ENCODE data around the gene LDLRAD4. TPM values are rescaled to one million over a fixed set of nuclear protein-coding genes. Genes with fewer than 3 reads are reported as not detected.
A peak's percentile ranks its signal among the peaks of the same experiment; 100 is the strongest.

Gene LDLRAD4
- total and polyA plus RNA-seq, 8 donors, result 14.1 to 26.6 (median 18.8) TPM

DNA sequence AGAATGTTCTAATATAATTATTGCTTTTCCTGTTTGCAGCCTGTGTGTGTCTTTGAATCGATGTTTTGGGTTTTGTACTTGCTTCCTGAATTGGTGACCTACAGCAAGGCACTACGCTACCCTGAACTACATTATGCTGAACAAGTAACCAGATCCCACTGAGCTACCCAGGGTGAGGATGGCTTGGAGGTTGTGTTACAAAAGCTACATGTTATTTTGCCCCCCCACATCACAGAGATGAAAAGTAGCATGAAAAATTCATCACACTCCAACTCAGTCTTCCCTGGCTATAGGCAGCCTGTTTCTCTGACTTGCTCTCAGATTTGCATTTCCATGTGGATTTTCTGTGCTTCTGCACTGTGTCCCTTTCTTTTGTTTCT, 162.1 kb downstream of the LDLRAD4 start:
- Histone ChIP-seq H3K9me3 (no peaks in the 10 kb centered on the region), H3K4me1 (peaks cover 15 to 48% of the 10 kb centered on the region in 2 donors), H3K36me3 (no peaks in the 10 kb centered on the region), H3K4me3 (no peak overlapping the region), H3K27ac (no peak overlapping the region), H3K27me3 (no peaks in the 10 kb centered on the region)
- no peak for DNase-seq
- TF ChIP-seq, protein P1, sequence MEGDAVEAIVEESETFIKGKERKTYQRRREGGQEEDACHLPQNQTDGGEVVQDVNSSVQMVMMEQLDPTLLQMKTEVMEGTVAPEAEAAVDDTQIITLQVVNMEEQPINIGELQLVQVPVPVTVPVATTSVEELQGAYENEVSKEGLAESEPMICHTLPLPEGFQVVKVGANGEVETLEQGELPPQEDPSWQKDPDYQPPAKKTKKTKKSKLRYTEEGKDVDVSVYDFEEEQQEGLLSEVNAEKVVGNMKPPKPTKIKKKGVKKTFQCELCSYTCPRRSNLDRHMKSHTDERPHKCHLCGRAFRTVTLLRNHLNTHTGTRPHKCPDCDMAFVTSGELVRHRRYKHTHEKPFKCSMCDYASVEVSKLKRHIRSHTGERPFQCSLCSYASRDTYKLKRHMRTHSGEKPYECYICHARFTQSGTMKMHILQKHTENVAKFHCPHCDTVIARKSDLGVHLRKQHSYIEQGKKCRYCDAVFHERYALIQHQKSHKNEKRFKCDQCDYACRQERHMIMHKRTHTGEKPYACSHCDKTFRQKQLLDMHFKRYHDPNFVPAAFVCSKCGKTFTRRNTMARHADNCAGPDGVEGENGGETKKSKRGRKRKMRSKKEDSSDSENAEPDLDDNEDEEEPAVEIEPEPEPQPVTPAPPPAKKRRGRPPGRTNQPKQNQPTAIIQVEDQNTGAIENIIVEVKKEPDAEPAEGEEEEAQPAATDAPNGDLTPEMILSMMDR (IDR thresholded peaks at IDR 0.05), result no peak
- intact Hi-C loops (cut with DNase I), result no loop called here
- no peak for ATAC-seq

DNA sequence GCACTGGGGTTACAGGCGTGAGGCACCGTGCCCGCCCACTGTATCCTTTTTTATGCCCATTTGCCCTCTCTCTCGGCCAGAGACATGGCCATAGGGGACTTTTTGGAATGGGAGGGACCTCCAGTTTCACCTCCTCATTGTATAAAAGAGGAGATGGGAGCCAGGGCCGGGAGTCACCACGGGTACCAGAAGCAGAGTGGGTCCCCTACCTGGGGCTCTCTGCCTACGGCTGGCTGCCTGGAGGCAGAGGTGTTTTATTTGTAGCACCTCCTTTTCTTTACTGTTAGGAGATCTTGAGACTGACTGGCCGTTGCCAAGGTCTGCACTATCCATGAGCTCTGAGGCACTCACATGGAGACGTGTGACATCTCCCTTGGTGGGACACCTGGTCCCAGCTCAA, 162.8 kb downstream of the LDLRAD4 start:
- no peaks in the 10 kb centered on the region for H3K27me3 ChIP-seq
- H3K36me3 ChIP-seq, result no peaks in the 10 kb centered on the region
- no peaks in the 10 kb centered on the region for H3K9me3 ChIP-seq
- peaks cover 15 to 42% of the 10 kb centered on the region in 2 donors for H3K4me1 ChIP-seq
- DNase-seq (no peak), ATAC-seq (no peak)
- H3K27ac ChIP-seq, result peak overlapping the region; percentile 82 to 83
- no peak overlapping the region for H3K4me3 ChIP-seq
- intact Hi-C loops (cut with DNase I), result no loop called here
- TF ChIP-seq, protein P1 (IDR thresholded peaks at IDR 0.05), result no peak

DNA sequence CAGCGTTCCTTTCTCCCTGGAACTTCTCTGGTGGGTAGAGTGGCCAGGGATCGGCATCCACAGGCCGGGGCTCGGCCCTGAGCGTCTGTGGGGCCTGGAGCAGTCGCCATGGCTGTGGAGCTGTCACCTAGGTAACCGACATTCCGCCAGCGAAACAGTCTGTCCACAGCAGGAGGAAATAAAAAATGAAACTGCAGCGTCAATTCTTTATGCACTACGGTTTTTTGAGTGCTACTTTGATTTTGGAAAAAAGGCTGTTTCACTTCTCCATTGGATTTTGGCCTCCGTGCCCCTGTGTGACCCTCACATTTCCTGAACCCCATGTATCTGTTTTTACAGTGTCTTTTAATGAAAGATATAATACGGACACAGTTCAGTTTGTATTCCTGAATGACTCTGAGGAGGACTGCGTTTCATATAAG, 163.4 kb downstream of the LDLRAD4 start:
- Histone ChIP-seq H3K4me3 (peak overlapping the region; percentile 9 to 16), H3K9me3 (no peaks in the 10 kb centered on the region), H3K36me3 (no peaks in the 10 kb centered on the region), H3K4me1 (peaks cover 15 to 37% of the 10 kb centered on the region in 2 donors), H3K27ac (peak overlapping the region; percentile 82 to 83), H3K27me3 (no peaks in the 10 kb centered on the region)
- intact Hi-C loops (cut with DNase I), result no loop called here
- DNase-seq (peak; percentile 71 to 85 (median 80)), ATAC-seq (peak; percentile 91)
- TF ChIP-seq, protein P1 (IDR thresholded peaks at IDR 0.05), result no peak

DNA sequence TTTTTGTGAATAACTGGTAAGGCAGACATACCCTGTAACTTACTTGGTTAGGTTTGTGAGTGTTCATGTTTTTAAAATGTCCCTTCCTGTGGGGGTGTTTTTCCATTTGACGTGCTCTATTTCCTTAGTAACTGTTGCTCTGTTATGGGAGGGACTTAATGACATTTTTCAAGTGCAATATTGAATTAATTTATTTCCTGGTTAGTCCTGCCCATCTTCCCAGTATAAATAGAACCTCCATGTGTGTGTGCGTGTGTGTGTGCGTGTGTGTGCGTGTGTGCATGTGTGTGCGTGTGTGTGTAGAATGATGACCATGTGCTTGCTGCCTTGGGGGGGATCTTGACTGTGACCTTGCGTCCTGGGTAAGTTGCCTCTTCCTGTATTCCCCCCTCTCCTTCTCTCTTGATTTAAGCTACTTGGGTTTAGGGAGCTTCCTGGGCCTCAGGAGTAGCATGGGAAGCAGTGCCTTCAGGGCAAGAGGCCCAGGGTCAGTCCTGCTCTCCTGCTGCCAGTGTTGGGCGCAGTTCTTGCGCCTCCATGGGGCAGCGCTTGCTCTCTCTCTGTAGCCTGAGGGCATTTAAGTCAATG, 163.9 kb downstream of the LDLRAD4 start:
- Histone ChIP-seq H3K36me3 (no peaks in the 10 kb centered on the region), H3K27ac (peak overlapping the region; percentile 82 to 83), H3K4me3 (peak overlapping the region; percentile 9 to 16), H3K9me3 (no peaks in the 10 kb centered on the region), H3K27me3 (no peaks in the 10 kb centered on the region), H3K4me1 (peaks cover 15 to 32% of the 10 kb centered on the region in 2 donors)
- intact Hi-C loops (cut with DNase I), result no loop called here
- TF ChIP-seq, protein P1 (IDR thresholded peaks at IDR 0.05), result no peak
- DNase-seq (peak in 2 of 4 donors; percentile 64 to 79), ATAC-seq (peak; percentile 83)

DNA sequence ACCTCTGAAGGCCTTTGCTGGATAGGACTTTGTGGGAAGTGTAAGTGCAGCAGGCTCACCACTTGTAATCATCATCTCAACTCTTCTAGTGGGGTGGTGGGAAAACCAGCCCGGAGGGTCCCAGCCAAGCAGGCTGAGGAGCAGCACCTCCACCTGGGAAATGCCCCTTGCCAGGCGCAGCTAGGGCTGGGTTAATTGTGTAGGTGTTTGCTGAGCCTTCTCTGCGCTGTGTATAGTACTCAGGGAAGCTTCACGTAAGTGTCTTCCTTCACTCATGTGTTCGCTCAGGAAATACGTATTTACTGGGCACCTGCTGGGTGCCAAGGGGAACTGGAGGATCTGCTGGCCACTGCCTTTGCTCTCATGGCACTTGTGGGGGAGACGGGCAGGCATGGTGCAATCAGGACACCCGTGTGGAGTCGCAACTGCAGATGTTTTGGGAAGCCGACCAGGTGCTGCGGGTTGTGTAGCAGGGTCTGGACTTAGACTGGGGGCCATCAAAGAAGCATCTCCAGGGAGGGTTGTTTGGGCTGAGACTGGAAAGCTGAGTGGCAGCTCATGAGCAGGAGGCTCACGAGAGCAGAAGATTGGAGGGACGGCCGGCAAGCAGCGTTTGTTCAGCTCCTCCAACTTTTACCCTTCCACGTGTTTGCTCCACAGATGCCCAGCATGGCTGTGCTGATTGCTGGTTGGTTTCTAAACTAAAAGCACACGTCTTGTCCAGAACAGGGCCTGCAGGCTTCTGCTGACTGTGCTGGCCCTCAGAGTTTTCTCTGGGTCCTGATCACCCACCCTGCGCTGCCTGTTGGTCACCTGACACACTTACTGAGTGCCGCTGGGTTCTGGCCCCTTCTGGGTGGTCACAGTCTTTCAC, 164.6 kb downstream of the LDLRAD4 start:
- H3K4me1 ChIP-seq, result peaks cover 15 to 31% of the 10 kb centered on the region in 2 donors
- no peaks in the 10 kb centered on the region for H3K27me3 ChIP-seq
- H3K9me3 ChIP-seq, result no peaks in the 10 kb centered on the region
- TF ChIP-seq, protein P1 (IDR thresholded peaks at IDR 0.05), result no peak
- H3K36me3 ChIP-seq, result no peaks in the 10 kb centered on the region
- H3K4me3 ChIP-seq, result no peak overlapping the region
- no peak for DNase-seq
- H3K27ac ChIP-seq, result peak overlapping the region; percentile 74 to 83
- no peak for ATAC-seq
- intact Hi-C loops (cut with DNase I), result no loop called here
